Osteoblast (primary cell): ENCODE measurements around the gene FARS2. TPM values are rescaled to one million over a fixed set of nuclear protein-coding genes. Genes with fewer than 3 reads are reported as not detected.

Experiments
- DNase-seq: peaks from one replicate; pipeline ENCODE4 v3.0.0; 2011; ENCODE audit warnings: low spot score, mixed read lengths; ENCODE audit not compliant: insufficient read length; ENCODE audit errors: missing footprints
- H2AFZ ChIP-seq: 2 replicates; pipeline ENCODE4 v1.6.0; 2011; ENCODE audit warnings: mild to moderate bottlenecking, low read length
- H3K27ac ChIP-seq: 2 replicates; pipeline ENCODE4 v1.5.1; 2011; ENCODE audit warnings: mild to moderate bottlenecking, low read depth, low read length, moderate library complexity
- H3K27me3 ChIP-seq: 2 replicates; pipeline ENCODE4 v1.6.0; 2012; ENCODE audit warnings: mild to moderate bottlenecking, control low read depth, inconsistent platforms, low read length, moderate library complexity; ENCODE audit not compliant: insufficient read depth
- H3K36me3 ChIP-seq: 2 replicates; pipeline ENCODE4 v1.5.1; 2011; ENCODE audit warnings: mild to moderate bottlenecking, low read length, control low read depth, moderate library complexity; ENCODE audit not compliant: insufficient read depth
- H3K4me1 ChIP-seq: 2 replicates; pipeline ENCODE4 v1.5.1; 2011; ENCODE audit warnings: mild to moderate bottlenecking, low read length, control low read depth, moderate library complexity; ENCODE audit not compliant: insufficient read depth
- H3K4me2 ChIP-seq: 2 replicates; pipeline ENCODE4 v1.6.0; 2011; ENCODE audit warnings: mild to moderate bottlenecking, low read length; ENCODE audit not compliant: insufficient read depth
- H3K4me3 ChIP-seq: fragments of 200-600 bp; sonication (generic); 3 replicates; pipeline ENCODE4 v1.5.1; 2012; ENCODE audit warnings: mild to moderate bottlenecking, low read length, inconsistent platforms; ENCODE audit not compliant: insufficient read depth
- H3K79me2 ChIP-seq: 2 replicates; pipeline ENCODE4 v1.6.0; 2012; ENCODE audit warnings: mild to moderate bottlenecking, low read length, control low read depth, inconsistent platforms; ENCODE audit not compliant: insufficient read depth
- H3K9me3 ChIP-seq: 2 replicates; pipeline ENCODE4 v1.5.1; 2011; ENCODE audit warnings: low read depth, low read length, control low read depth
- H4K20me1 ChIP-seq: 2 replicates; pipeline ENCODE4 v1.6.0; 2012; ENCODE audit warnings: mild to moderate bottlenecking, low read length, control low read depth; ENCODE audit not compliant: insufficient read depth
- total RNA-seq: library from RNA; depleted of rRNA; stranded (reverse); fragments of >200 nt; gene quantifications from 2 replicates; pipeline ENCODE4 v1.2.3, GENCODE V29; 2012
- TF ChIP-seq, protein P1 (sequence below): IDR thresholded peaks from 2 replicates; pipeline ENCODE4 v1.5.1; 2011; ENCODE audit warnings: mild to moderate bottlenecking, low read depth, low read length, moderate library complexity; ENCODE audit errors: extremely low read depth

FARS2 gene
- total RNA-seq, 1 donor: 29.7 TPM

DNA sequence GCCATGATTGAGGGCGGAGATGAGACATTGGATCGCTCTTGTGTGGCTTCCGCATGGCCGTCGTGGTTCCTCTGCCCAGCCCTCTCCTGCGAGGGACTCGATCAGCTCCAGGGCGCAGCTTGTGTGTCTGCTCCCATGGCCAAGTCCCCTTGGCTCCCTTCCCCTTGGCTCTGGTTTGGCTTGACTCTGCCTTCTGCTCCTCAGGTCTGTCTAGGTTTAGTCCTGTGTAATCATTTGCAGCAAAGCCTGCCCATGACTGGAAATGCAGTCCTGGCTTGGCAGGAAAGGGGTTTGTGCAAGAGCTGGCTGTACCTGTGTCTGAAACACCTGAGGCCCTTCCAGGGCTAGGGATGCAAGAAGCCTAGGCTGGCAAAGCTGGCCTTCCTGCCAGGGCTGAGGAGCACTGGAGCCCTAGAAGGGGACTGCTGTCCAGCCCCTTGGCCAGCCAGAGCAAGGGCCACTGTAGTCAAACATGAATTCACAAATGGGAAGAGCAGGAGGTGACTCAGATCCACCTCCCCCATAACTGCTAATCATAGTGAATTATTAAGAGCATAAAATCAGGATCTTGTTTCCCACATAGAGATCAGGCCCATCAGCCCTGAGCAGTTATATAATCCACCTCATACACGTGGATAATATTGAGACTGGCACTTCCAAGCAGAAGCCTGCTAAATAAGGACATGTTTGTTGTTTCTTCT is 196.8 kb downstream of the FARS2 start:
- Histone ChIP-seq H3K27ac (no peak overlapping the region), H3K27me3 (no peaks in the 10 kb centered on the region), H3K36me3 (no peaks in the 10 kb centered on the region), H3K9me3 (no peaks in the 10 kb centered on the region), H3K79me2 (no peaks in the 10 kb centered on the region), H3K4me2 (peak overlapping the region; percentile 12), H4K20me1 (no peaks in the 10 kb centered on the region), H2AFZ (peak overlapping the region; percentile 57), H3K4me3 (no peak overlapping the region), H3K4me1 (peaks cover 17% of the 10 kb centered on the region)
- TF ChIP-seq, protein P1, sequence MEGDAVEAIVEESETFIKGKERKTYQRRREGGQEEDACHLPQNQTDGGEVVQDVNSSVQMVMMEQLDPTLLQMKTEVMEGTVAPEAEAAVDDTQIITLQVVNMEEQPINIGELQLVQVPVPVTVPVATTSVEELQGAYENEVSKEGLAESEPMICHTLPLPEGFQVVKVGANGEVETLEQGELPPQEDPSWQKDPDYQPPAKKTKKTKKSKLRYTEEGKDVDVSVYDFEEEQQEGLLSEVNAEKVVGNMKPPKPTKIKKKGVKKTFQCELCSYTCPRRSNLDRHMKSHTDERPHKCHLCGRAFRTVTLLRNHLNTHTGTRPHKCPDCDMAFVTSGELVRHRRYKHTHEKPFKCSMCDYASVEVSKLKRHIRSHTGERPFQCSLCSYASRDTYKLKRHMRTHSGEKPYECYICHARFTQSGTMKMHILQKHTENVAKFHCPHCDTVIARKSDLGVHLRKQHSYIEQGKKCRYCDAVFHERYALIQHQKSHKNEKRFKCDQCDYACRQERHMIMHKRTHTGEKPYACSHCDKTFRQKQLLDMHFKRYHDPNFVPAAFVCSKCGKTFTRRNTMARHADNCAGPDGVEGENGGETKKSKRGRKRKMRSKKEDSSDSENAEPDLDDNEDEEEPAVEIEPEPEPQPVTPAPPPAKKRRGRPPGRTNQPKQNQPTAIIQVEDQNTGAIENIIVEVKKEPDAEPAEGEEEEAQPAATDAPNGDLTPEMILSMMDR: no peak
- no peak for DNase-seq

DNA sequence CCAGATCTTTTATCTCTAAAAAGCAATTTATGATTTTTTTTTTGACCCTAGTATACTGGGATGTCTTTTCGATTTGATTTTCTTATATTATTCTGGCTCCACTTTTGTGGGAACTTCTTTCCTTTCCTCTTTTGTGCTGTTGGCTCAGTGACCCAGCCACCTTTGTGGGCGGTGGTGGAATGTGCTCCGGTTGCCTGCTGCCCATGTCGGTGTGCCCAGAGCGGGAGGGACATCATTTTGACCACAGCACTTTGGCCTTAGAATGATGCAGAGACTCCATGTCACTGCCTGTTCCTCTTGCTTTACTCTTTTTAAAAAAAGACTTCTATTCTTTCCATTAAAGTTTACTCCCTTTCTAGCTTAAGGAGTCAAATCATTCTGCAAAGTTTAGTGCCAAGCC is 198.0 kb downstream of the FARS2 start:
- Histone ChIP-seq H3K79me2 (no peaks in the 10 kb centered on the region), H2AFZ (no peak overlapping the region), H3K4me3 (no peak overlapping the region), H3K4me2 (no peak overlapping the region), H3K27ac (no peak overlapping the region), H3K9me3 (no peaks in the 10 kb centered on the region), H4K20me1 (no peaks in the 10 kb centered on the region), H3K27me3 (no peaks in the 10 kb centered on the region), H3K4me1 (peaks cover 19% of the 10 kb centered on the region), H3K36me3 (no peaks in the 10 kb centered on the region)
- no peak for DNase-seq
- TF ChIP-seq, protein P1: no peak

DNA sequence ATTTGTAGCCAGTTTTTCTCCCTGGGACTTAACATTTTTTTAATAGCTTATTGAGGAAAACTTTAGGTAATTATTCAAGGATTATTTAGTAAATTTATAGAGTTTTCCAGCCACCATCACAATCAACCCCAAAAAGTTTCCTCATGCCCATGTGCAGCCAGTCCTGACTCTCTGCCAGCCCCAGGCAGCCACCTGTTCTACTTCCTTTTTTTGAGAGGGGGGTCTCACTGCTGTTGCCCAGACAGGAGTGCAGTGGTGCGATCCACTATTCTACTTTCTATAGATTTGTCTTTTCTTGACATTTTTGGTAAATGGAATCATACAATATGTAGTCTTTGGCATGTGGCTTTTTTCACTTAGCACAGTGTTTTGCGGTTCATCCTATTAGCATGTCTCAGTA is 200.1 kb downstream of the FARS2 start:
- H3K9me3 ChIP-seq: no peaks in the 10 kb centered on the region
- H3K4me1 ChIP-seq: peaks cover 24% of the 10 kb centered on the region
- H3K4me2 ChIP-seq: no peak overlapping the region
- no peak for DNase-seq
- no peaks in the 10 kb centered on the region for H3K79me2 ChIP-seq
- no peaks in the 10 kb centered on the region for H3K27me3 ChIP-seq
- no peaks in the 10 kb centered on the region for H3K36me3 ChIP-seq
- TF ChIP-seq, protein P1: no peak
- no peak overlapping the region for H2AFZ ChIP-seq
- no peaks in the 10 kb centered on the region for H4K20me1 ChIP-seq
- H3K27ac ChIP-seq: no peak overlapping the region
- no peak overlapping the region for H3K4me3 ChIP-seq

DNA sequence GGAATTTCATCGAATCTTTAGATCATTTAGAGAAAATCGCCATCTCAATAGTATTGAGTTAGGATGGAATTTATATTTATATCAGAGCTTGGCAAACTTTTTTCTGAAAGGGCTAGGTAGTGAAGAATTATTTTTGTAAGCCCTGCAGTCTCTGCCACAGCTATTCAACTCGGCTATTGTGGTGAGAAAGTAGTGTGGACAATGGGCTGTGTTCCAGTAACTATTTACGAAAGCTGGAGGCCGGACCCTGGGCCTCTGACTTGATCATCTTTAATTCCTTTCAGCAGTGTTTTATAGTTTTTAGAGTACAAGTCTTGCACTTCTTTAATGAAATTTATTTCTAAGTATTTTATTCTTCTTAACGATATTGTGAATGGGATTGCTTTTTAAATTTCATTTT is 201.5 kb downstream of the FARS2 start:
- no peaks in the 10 kb centered on the region for H4K20me1 ChIP-seq

More for the DNA sequence above, 201.5 kb downstream of the FARS2 start:
- no peak overlapping the region for H3K4me3 ChIP-seq
- peaks cover 16% of the 10 kb centered on the region for H3K4me1 ChIP-seq
- no peaks in the 10 kb centered on the region for H3K36me3 ChIP-seq
- no peaks in the 10 kb centered on the region for H3K79me2 ChIP-seq
- TF ChIP-seq, protein P1: no peak
- H3K27ac ChIP-seq: no peak overlapping the region
- H3K4me2 ChIP-seq: no peak overlapping the region
- H2AFZ ChIP-seq: no peak overlapping the region
- H3K27me3 ChIP-seq: no peaks in the 10 kb centered on the region
- H3K9me3 ChIP-seq: no peaks in the 10 kb centered on the region
- DNase-seq: no peak
